ENCODE data around the gene FBRSL1. TPM values are rescaled to one million over a fixed set of nuclear protein-coding genes. Genes with fewer than 3 reads are reported as not detected.

Gene FBRSL1
- total RNA-seq, 2 donors from 2014 or later = 20.2 to 22.5 TPM

DNA sequence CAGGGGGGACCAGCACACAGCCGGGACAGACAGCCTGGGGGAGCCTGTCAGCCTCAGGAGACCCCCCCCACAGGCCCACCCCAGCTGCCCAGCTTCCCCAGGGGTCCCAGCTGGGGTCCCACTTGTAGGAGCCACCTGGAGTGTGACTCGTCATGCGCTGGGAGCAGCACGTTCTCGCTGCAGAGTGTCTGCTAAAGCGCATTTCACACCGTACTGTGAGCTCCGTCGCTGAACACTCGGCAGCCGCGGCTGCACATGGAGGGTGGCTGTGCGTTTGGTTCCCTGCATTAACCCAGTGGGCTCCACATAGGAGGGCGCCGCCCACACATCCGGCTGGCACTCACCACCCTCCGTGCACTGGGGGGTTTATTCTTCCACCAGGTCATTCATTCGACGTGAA lies 56.7 kb downstream of the FBRSL1 start:
- TF ChIP-seq, protein P1, sequence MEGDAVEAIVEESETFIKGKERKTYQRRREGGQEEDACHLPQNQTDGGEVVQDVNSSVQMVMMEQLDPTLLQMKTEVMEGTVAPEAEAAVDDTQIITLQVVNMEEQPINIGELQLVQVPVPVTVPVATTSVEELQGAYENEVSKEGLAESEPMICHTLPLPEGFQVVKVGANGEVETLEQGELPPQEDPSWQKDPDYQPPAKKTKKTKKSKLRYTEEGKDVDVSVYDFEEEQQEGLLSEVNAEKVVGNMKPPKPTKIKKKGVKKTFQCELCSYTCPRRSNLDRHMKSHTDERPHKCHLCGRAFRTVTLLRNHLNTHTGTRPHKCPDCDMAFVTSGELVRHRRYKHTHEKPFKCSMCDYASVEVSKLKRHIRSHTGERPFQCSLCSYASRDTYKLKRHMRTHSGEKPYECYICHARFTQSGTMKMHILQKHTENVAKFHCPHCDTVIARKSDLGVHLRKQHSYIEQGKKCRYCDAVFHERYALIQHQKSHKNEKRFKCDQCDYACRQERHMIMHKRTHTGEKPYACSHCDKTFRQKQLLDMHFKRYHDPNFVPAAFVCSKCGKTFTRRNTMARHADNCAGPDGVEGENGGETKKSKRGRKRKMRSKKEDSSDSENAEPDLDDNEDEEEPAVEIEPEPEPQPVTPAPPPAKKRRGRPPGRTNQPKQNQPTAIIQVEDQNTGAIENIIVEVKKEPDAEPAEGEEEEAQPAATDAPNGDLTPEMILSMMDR (IDR thresholded peaks at IDR 0.05) = no peak
- peaks cover 3% of the 10 kb centered on the region for H3K36me3 ChIP-seq

GRCh38 chr12:132547205-132547740 lies 57.3 kb downstream of the FBRSL1 start:
- Histone ChIP-seq H3K36me3 (peaks cover 3% of the 10 kb centered on the region), H3K27ac (no peak overlapping the region), H3K4me1 (ENCODE audit: control insufficient read depth in 1 of 2, low read depth in 2 of 2) (no peaks in the 10 kb centered on the region), H3K27me3 (replicated peaks; ENCODE audit: insufficient read depth) (no peaks in the 10 kb centered on the region), H3K9me3 (no peaks in the 10 kb centered on the region), H3K4me3 (no peak overlapping the region)
- ATAC-seq (ENCODE audit: insufficient number of reproducible peaks, low FRiP score, low read depth) = no peak
- TF ChIP-seq, protein P1 (IDR thresholded peaks at IDR 0.05) = no peak
- no peak for DNase-seq (ENCODE audit: low spot score)

More for the DNA sequence above, 56.7 kb downstream of the FBRSL1 start:
- H3K4me3 ChIP-seq = no peak overlapping the region
- H3K9me3 ChIP-seq = no peaks in the 10 kb centered on the region
- no peak overlapping the region for H3K27ac ChIP-seq
- DNase-seq (ENCODE audit: low spot score) = no peak
- no peaks in the 10 kb centered on the region for H3K27me3 ChIP-seq (replicated peaks; ENCODE audit: insufficient read depth)
- no peak for ATAC-seq (ENCODE audit: insufficient number of reproducible peaks, low FRiP score, low read depth)
- H3K4me1 ChIP-seq (ENCODE audit: control insufficient read depth in 1 of 2, low read depth in 2 of 2) = no peaks in the 10 kb centered on the region

- Histone ChIP-seq H3K36me3 (peaks cover 3% of the 10 kb centered on the region), H3K4me3 (no peak overlapping the region), H3K4me1 (ENCODE audit: control insufficient read depth in 1 of 2, low read depth in 2 of 2) (no peaks in the 10 kb centered on the region), H3K27ac (no peak overlapping the region), H3K27me3 (replicated peaks; ENCODE audit: insufficient read depth) (no peaks in the 10 kb centered on the region), H3K9me3 (no peaks in the 10 kb centered on the region)
- ATAC-seq (ENCODE audit: insufficient number of reproducible peaks, low FRiP score, low read depth) (no peak), DNase-seq (ENCODE audit: low spot score) (no peak)
- TF ChIP-seq, protein P1 (IDR thresholded peaks at IDR 0.05) = no peak
Measured at GRCh38 chr12:132548430-132549058, 58.6 kb downstream of the FBRSL1 start.

GRCh38 chr12:132549059-132549458 lies 59.1 kb downstream of the FBRSL1 start:
- H3K27me3 ChIP-seq (replicated peaks; ENCODE audit: insufficient read depth) = no peaks in the 10 kb centered on the region
- H3K4me3 ChIP-seq = no peak overlapping the region
- H3K4me1 ChIP-seq (ENCODE audit: control insufficient read depth in 1 of 2, low read depth in 2 of 2) = no peaks in the 10 kb centered on the region
- H3K36me3 ChIP-seq = peaks cover 3% of the 10 kb centered on the region
- ATAC-seq (ENCODE audit: insufficient number of reproducible peaks, low FRiP score, low read depth) (no peak), DNase-seq (ENCODE audit: low spot score) (no peak)
- TF ChIP-seq, protein P1 (IDR thresholded peaks at IDR 0.05) = no peak
- H3K9me3 ChIP-seq = no peaks in the 10 kb centered on the region
- H3K27ac ChIP-seq = no peak overlapping the region

GRCh38 chr12:132550014-132550802 lies 60.3 kb downstream of the FBRSL1 start:
- TF ChIP-seq, protein P1 (IDR thresholded peaks at IDR 0.05) = no peak
- H3K9me3 ChIP-seq = no peaks in the 10 kb centered on the region
- H3K4me1 ChIP-seq (ENCODE audit: control insufficient read depth in 1 of 2, low read depth in 2 of 2) = no peaks in the 10 kb centered on the region
- H3K36me3 ChIP-seq = peaks cover 3% of the 10 kb centered on the region
- no peaks in the 10 kb centered on the region for H3K27me3 ChIP-seq (replicated peaks; ENCODE audit: insufficient read depth)
- no peak overlapping the region for H3K4me3 ChIP-seq
- DNase-seq (ENCODE audit: low spot score) (no peak), ATAC-seq (ENCODE audit: insufficient number of reproducible peaks, low FRiP score, low read depth) (no peak)
- H3K27ac ChIP-seq = no peak overlapping the region
